HG03064 (cell line): ENCODE data around the gene RPS5.
"Not testable (repeated sequence)": the region's sequence is repeated elsewhere in the genome, so short reads cannot be mapped to it uniquely, and the experiment has no call there.

Source experiments
- ATAC-seq: cut with Tn5 transposase; IDR thresholded peaks from one replicate; pipeline ENCODE4 v1.9.1; 2021; ENCODE audit warnings: low read depth; ENCODE audit not compliant: unreplicated experiment

Gene RPS5

GRCh38 chr19:58400916-58401839 lies 14.1 kb downstream of the RPS5 start:
- ATAC-seq = peak; percentile 98

- ATAC-seq = no peak
Measured at GRCh38 chr19:58401840-58402421, 14.9 kb downstream of the RPS5 start.

- ATAC-seq = not testable (repeated sequence)
Measured at GRCh38 chr19:58403920-58404478, 16.9 kb downstream of the RPS5 start.

- no peak for ATAC-seq
Measured at GRCh38 chr19:58406818-58407657, 20.0 kb downstream of the RPS5 start.

- peak; percentile 4 for ATAC-seq
Measured at GRCh38 chr19:58407658-58408151, 20.6 kb downstream of the RPS5 start.

GRCh38 chr19:58408152-58409009 lies 21.3 kb downstream of the RPS5 start, which contains the start of gene ZNF584:
TSS of gene ZNF584 (plus strand) at chr19:58408649. CDS start at chr19:58409148, 499 bp downstream.
- peak; percentile 88 for ATAC-seq

- ATAC-seq = peak; percentile 10
Measured at GRCh38 chr19:58409010-58409790, 22.1 kb downstream of the RPS5 start.

- ATAC-seq = no peak
Measured at GRCh38 chr19:58416604-58417003, 29.5 kb downstream of the RPS5 start.

- ATAC-seq = no peak
Measured at GRCh38 chr19:58417071-58417470, 30.0 kb downstream of the RPS5 start.

GRCh38 chr19:58428617-58429016 lies 41.5 kb downstream of the RPS5 start:
- no peak for ATAC-seq

- ATAC-seq = no peak
Measured at GRCh38 chr19:58429745-58430144, 42.7 kb downstream of the RPS5 start.

GRCh38 chr19:58434217-58434616 lies 47.1 kb downstream of the RPS5 start:
- no peak for ATAC-seq

GRCh38 chr19:58439576-58440554 lies 52.8 kb downstream of the RPS5 start, which contains the start of gene ZNF132:
TSS of gene ZNF132 (minus strand) at chr19:58440153. CDS start at chr19:58439821, 332 bp downstream.
- ATAC-seq = peak; percentile 94

GRCh38 chr19:58440556-58440955 lies 53.5 kb downstream of the RPS5 start:
- no peak for ATAC-seq

- not testable (repeated sequence) for ATAC-seq
Measured at GRCh38 chr19:58442986-58443385, 55.9 kb downstream of the RPS5 start.
